Stomach (tissue), 4 donors: ENCODE results near the gene CPLX1.

ENCODE experiments used
- EP300 ChIP-seq: sonication (generic); formaldehyde crosslinking; IDR thresholded peaks from one replicate; pipeline ENCODE4 v1.6.1; 2017; ENCODE audit warnings: antibody characterized with exemption
- POLR2A ChIP-seq, 4 donors: fragments of 450-650 bp; IDR thresholded peaks; one replicate each; pipeline ENCODE4 v1.6.1; 2016; ENCODE audit warnings: antibody characterized with exemption in 4 of 4, control low read depth in 2 of 4, mild to moderate bottlenecking in 1 of 4, moderate library complexity in 1 of 4
- POLR2AphosphoS5 ChIP-seq, 3 donors: sonication (generic); formaldehyde crosslinking; IDR thresholded peaks; one replicate each; pipeline ENCODE4 v1.6.1; 2016; ENCODE audit warnings: antibody characterized with exemption in 3 of 3
- TF ChIP-seq, protein P1 (sequence below), 7 experiments: fragments of 450-650 bp in 4 of 7; fragments of 200-600 bp in 3 of 7; sonication (generic) in 3 of 7; IDR thresholded peaks; one replicate each; pipeline ENCODE4 v1.5.1; 2016 to 2019; ENCODE audit warnings: antibody characterized with exemption in 7 of 7, control low read depth in 2 of 7, mild to moderate bottlenecking in 1 of 7

DNA sequence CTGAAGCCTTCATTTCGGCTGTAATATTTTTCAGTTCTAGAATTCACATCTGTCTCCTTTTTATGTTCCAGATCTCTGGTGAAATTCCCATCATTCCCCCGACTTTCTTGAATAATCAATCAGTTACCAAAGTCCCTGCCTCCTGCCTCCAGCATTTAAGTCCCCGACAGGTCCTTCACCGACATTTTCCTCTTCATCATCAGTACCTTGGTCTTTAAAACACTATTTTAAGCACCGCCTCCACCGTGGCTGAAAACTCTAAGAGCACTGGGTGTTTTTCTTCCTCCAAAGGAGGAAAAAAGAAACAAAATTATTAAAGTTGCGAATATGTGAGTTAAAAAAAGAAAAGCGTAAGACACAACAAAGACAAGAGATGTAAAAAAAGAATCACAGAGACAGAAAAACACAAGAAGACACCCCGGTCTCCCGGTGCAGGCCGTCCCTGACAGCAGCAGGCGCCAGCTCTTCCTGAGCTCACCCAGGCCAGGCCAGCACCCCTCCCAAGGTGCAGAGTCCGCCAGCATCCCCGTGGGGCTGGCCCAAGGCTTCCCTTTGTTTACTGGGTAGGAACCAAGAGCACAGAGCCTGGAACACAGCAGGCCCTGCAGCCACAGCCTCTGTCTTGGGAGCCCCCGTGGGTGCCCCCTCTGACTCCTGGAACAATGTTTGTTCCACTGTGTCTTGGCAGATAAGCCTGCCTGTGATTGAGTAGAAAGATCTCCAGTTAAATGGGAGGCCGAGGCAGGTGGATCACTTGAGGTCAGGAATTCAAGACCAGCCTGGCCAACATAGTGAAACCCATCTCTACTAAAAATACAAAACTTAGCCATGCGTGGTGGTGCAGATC is 49.3 kb upstream of the CPLX1 start:
- no peak for TF ChIP-seq EP300
- TF ChIP-seq, protein P1, sequence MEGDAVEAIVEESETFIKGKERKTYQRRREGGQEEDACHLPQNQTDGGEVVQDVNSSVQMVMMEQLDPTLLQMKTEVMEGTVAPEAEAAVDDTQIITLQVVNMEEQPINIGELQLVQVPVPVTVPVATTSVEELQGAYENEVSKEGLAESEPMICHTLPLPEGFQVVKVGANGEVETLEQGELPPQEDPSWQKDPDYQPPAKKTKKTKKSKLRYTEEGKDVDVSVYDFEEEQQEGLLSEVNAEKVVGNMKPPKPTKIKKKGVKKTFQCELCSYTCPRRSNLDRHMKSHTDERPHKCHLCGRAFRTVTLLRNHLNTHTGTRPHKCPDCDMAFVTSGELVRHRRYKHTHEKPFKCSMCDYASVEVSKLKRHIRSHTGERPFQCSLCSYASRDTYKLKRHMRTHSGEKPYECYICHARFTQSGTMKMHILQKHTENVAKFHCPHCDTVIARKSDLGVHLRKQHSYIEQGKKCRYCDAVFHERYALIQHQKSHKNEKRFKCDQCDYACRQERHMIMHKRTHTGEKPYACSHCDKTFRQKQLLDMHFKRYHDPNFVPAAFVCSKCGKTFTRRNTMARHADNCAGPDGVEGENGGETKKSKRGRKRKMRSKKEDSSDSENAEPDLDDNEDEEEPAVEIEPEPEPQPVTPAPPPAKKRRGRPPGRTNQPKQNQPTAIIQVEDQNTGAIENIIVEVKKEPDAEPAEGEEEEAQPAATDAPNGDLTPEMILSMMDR (IDR thresholded peaks at IDR 0.05), result no peak
- TF ChIP-seq POLR2A (IDR thresholded peaks at IDR 0.05), result no peak
- no peak for TF ChIP-seq POLR2AphosphoS5 (IDR thresholded peaks at IDR 0.05)
